Adipose tissue (tissue), 3 donors: ENCODE data around the gene FOXK2. TPM values are rescaled to one million over a fixed set of nuclear protein-coding genes. Genes with fewer than 3 reads are reported as not detected.

Source experiments
- H3K27ac ChIP-seq: one replicate; pipeline ENCODE4 v1.5.1; 2013; ENCODE audit warnings: low read depth, low read length
- WGBS, 3 donors: extraction: QIAGEN DNeasy Blood & Tissue Kit; methylation state at CpG; one replicate each; pipeline ENCODE4 v1.1.7; 2013; 5-methylcytosine and 5-hydroxymethylcytosine counted together
- polyA plus RNA-seq, 3 donors: library from polyadenylated mRNA; stranded (reverse); fragments of 200-250 nt; gene quantifications; one replicate each; pipeline ENCODE4 v1.2.3, GENCODE V29; 2013
- donor health status: healthy with polysubstance abuse.
- donor health status: Bipolar disorder and iron deficiency.
- donor health status: healthy.

FOXK2 gene
- polyA plus RNA-seq, 3 donors, result 11.3 to 22.0 (median 16.0) TPM

DNA sequence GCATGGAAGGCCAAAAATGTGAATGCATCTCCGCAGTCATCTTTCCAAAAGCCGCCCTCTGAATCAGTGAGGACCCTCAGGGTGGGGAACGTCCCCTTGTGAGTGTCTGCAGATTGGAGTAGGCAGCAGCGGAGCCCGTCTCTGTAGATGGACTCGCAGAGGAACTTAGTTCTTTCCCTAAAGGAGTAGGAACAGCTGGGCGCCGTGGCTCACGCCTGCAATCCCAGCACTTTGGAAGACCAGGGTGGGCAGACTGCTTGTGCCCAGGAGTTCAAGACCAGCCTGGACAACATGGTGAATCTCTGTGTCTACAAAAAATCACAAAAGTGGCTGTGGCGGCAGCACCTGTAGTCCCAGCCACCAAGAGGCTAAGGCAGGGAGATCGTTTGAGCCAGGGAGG, 75.0 kb downstream of the FOXK2 start:
- H3K27ac ChIP-seq, result no peak overlapping the region
- WGBS, 3 donors, result 95 to 96% (median 95%) methylated on average over 11 of the region's 11 CpGs

DNA sequence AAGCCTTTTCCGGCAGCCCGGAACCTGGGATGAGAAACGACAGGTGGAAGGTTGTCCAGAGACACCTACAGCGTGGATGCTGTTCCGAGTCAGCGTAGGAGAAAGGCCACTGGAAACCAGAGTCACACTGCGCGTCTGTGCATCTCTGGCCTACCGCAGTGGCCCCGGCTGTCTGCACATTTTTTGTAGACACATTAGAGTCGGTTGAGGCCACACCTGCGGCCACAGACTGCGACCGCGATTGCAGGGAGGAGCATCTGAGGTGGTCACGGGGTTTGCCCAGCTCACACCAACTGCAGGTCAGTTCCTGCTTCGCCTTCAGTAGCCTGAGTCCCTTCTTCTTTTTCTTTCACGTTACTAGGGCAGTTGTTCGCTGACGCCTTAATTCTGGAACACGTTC, 76.4 kb downstream of the FOXK2 start:
- WGBS, 3 donors, result 92 to 94% (median 93%) methylated on average over 21 of the region's 21 CpGs
- no peak overlapping the region for H3K27ac ChIP-seq

DNA sequence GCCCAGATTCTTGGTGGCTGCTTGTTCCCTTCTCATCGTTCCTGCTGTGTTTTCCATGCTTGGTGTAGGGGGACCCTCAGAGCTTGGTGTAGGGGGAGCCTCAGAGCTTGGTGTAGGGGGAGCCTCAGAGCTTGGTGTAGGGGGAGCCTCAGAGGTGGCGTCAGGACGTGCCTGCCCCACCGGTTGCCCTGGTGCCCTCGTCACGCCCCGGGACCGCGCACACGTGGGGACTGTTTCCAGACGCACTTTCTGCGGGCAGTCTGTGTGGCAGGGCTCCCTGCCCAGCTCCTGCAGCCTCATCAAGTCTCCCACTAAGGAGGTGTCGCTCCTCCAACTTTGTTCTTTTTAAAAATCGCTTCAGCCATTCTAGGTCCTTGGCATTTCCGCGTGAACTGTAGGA, 76.8 kb downstream of the FOXK2 start:
- WGBS, 3 donors, result 88 to 90% (median 88%) methylated on average over 16 of the region's 16 CpGs
- no peak overlapping the region for H3K27ac ChIP-seq

DNA sequence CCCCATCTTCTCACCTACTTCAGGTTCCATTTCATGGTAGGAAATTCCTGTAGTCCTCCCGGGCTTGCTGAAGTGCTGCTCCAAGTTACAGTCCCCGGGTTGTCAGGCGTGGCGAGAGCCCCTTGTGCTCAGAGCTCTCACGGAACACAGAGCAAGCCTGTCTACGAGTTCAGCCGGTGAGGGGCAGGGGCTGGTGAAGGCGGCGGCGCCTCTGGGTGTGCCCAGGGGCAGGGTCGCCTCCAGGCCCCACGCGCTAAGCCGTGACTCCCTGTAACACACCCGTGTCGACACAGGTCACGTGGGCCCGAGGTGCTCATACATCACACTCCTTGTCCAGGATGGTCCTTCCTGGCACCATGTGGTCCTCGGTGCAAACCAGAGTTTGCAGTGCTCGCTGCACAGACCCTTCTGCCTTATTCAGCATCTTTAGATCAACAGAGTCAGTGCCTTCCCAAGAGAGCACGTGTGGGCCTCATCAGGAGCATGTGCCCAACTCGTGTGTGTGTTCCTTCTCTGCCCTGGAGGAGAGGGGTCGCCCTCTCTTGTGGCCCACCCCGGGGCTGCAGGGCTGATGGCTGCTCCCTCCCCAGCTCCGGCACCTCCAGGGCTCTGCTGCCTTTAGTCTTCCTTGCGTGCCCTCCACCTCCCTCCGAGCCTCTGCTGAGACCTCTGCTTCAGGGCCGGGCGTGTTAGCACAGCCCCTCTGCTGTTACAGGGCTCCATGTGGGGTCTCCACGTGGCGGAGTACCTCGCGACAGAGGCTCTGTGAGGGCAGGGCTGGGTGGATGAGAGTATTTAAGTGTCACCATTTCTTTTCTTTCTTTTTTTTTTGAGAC, 77.5 kb downstream of the FOXK2 start:
- 91% methylated on average over 33 of the region's 33 CpGs for WGBS, 3 donors
- H3K27ac ChIP-seq, result no peak overlapping the region

DNA sequence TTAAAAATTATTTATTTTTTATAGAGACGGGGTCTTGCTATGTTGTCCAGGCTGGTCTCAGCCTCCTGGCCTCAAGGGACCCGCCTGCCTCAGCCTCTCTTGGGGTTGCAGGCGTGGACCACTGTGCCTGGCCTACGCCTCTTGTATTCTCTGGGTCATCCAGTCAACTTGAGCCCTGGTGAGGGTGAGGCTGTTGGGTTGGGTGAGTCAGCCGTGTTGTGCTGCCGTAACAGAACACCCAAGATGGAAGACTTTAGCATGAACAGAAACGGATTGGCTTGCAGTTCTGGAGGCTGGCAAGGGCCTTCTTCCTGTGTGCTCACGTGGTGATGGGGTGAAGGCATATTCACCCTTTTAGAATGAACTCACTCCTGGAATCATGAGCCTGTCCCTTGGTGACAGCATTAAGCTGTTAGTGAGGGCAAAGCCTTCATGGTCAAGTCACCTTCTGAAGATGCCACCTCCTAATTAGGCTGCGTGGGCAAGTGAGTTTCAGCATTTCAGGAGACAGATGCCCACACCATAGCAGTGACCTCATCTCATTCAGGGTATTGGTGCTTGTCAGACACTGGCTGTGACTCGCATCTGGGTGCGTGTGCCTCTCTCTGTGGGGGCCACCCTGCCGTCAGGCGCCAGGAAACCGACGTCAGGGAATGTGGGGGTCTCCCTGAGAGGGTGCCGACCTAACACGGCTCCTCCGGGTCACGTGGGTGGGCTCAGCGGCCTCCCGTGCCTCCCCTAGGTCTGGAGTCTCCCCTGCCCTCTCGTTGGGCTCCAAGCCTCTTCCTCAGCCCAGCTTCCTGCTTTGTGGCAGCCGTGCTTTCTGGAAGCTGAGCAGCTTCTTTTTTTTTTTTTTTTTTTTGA, 79.0 kb downstream of the FOXK2 start:
- WGBS, 3 donors, result 75 to 82% (median 78%) methylated on average over 21 to 23 of the region's 23 CpGs
- no peak overlapping the region for H3K27ac ChIP-seq

DNA sequence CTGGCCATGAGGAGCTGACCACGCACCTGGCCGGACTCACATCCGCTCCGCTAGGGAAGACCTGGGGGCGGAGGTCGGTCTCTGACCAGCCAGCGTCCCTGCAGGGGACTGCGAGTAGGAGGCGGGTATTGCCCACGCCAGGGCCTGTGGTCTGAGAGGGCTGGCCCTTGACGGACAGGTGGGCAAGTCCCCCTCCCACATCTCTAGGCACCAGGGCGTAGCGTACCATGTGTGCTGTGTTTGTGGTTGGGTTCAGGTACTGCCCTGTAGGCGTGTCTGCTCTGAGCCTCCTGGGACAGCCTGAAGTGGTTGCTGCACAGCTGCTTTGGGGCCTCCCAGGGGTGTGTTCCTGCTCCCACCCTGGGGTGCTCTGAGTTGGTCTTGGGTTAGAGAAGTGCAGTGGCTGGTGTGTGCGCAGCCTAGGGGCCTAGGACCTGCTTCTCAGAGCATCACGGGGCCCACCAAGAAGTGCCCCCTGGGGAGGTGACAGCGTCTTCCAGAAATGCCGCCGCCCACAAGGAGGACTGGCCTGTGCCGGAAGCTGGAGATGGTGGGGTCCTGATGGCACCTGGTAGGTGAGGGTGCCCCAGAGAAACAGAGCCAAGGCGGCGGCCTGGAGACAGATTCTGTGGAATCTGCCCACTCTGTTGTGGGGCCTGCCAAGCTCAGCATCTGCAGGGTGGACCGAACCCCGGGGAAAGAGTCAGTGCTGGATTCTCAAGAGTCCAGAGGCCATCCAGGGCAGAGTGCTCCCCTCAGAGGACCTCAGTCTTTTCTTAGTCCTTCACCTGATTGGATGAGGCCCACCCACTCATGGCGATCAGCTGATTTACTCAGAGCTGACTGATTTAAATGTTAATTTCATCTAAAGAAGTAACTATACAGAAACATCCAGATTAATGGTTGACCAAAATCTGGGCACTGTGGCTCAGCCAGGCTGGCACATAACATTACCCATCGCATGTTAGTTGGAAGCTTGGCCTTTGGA, 80.4 kb downstream of the FOXK2 start:
- no peak overlapping the region for H3K27ac ChIP-seq
- 92 to 95% (median 94%) methylated on average over 26 of the region's 26 CpGs for WGBS, 3 donors

DNA sequence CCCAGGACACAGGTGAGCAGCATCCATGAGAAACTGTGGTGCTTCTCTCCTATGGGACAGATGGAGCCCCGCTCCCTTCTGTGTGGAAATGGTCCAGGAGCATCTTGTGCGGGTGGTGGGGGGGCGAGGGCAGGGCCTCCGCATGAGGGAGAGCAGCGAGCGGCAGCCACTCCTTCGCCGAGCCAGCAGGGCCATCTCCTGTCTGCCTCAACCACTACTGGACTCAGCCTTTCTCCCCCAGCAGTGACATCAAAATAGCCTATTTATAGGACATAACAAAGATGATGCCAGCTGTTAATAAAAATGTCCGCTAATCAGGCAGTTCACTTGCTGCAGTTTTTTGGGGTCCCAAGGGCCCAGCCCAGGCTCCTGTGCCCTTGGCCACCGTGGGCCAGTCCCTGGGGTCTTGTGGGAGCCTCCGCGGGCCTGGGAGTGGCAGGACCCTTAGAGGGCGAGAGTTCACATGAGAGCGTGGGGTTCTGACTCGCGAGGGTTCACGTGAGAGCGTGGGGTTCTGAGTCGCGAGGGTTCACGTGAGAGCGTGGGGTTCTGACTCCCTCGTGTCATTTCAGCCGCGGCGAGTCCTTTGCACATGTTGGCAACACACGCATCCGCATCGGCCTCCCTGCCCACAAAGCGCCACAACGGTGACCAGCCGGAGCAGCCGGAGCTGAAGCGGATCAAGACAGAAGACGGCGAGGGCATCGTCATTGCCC, 81.4 kb downstream of the FOXK2 start:
- no peak overlapping the region for H3K27ac ChIP-seq
- 96 to 98% (median 97%) methylated on average over 37 of the region's 37 CpGs for WGBS, 3 donors

DNA sequence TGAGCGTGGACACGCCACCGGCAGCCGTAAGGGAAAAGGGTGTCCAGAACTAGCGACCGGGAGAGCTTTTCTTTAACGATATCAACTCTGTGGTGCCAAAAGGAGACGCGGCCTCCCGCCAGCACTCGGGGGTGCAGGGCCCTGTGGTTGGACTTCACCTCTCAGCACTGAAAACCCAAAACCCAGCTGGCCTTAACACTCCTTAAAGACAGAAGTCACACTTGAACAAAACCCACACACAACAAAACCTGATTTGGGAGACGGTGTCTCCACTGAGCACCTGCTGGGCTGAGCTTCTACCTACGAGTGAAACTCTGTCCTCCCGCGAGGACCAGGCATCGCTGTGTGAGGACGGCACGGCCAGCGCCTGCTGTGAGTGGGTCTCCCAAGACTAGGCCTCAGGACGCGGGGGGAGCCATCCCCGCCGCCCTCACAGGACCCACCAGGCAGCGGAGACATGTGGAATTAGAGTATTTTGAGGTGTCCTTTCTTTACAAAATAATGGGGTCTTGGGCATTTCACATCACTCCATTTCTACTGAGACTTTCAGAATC, 82.0 kb downstream of the FOXK2 start:
- no peak overlapping the region for H3K27ac ChIP-seq
- WGBS, 3 donors, result 93 to 97% (median 96%) methylated on average over 24 of the region's 24 CpGs

DNA sequence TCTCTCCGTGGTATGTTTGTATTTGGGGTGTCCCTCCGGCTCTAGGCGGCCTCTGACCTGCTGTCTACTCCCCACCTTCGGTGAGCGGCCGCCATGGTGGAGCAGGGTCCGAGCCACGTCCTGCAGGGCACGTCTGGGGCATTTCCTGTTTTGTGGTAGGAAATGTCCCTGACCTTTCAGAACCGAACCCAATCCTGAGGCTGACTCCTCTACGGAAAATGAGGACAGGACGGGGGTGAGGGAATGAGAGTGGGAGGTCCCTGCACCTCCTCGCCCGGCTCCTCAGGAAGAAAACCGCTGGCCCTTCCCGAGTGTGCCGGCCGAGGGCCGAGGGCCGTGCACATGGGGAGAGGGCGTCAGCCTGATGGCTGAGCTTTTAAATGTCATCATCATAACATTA, 83.0 kb downstream of the FOXK2 start:
- H3K27ac ChIP-seq, result no peak overlapping the region
- WGBS, 3 donors, result 71 to 81% (median 72%) methylated on average over 21 of the region's 21 CpGs

DNA sequence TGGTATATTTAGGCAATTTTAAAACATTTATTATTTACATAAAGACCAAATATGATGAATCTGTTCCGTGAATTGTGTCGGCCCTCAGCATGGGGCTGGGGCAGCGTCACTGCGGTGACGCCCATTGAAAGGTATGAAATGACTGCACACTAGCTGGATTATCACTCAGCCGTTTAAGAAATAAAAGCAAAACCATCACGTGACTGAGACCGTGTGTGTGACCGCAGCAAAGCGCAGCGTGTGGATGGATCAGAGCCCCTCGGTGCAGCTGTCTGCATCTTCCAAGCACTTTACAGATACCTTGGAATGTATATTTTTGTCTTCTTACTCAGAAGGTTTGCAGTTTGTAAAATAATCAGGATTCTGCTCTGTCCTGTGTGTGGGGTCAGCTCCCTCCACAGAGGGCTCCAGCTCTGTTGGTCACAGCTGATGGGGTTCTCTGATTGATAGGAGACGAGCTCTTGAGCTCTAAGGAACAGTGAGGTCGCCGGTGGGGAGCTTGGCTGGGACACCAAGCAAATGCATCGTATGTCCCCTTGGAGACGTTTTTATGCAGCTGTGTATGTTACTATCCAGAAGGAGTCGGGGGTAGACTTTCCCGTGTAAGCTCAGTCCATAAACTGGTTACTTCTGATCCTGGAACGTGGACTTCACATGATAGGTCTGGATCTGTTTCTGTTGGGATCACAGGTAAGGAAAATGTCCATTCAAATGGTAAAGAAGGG, 83.6 kb downstream of the FOXK2 start:
- 78 to 86% (median 85%) methylated on average over 20 of the region's 20 CpGs for whole genome bisulfite sequencing, 3 donors

DNA sequence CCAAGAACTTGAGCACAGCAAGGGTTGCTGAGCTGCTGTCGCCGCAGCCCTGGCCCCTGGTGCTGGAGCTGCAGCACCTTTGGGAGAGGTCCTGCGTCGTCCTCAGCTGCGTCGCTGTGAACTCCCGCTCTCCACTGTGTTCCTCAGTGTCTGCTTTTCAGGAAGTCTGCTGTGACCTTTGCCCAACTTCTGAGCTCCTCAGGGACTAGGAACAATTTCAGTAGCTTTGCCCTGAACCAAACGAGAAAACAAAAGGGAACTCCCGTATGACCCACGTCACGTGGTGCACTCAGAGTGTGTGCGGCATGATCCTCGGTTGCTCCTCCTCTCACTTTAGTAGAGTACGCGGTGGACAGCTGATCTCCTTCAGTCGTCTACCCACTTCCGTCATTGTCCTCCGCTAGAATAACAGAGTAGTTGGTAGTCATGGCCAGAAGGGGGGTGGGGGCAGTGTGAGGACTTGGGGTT, 84.5 kb downstream of the FOXK2 start:
- 37 to 66% (median 46%) methylated on average over 18 of the region's 18 CpGs for WGBS, 3 donors
- no peak overlapping the region for H3K27ac ChIP-seq

More for the DNA sequence above, 83.6 kb downstream of the FOXK2 start:
- H3K27ac ChIP-seq, result no peak overlapping the region

DNA sequence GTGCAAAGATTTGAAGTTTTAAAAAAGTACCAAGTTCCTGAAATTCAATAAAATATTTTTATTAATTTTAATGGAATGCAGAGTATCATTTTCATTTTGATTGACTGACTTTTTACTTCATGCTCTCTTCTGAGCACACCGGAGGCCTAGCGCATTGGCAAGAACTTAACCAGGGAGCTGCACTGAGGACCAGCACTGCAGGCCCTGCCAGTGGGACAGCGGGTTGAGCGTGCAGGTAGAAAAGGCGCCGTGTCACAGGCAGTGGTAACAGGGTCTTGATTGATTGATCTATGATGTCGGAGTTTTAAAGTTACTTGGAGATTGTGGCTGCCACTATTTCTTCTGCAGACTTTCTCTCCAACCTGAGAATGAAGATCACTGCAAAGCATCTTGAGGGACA, 85.0 kb downstream of the FOXK2 start:
- WGBS, 3 donors, result 92 to 96% (median 95%) methylated on average over 7 of the region's 7 CpGs
- no peak overlapping the region for H3K27ac ChIP-seq

DNA sequence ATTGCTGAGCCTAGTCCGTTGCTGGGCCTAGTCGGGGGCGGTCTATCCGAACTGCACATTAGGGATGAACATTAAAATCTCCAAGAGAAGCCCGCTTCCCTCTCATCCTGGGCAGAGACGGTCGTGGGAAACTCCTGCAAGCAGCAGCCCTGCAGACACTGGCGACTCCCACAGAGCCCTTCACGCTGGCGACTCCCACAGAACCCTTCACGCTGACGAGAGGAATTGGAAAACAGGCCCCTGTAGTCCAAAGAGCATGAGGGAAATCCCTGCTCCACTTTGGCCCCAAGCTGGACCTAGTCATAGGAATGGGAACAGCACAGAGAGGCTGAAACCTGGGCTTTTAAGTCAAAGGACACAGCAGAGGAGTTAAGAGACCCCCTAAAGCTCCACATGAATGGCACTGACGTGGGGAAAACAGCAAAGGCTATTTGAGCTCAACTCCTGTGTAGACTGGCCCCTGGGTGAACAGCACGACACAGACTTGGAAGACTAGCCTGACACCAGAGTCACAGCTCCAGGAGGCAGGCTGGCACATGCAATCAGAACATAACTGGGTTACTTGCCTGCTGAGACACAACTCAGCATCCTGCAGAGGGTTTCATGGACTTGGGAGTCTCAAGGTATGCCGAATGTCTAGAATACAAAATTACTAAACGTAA, 86.5 kb downstream of the FOXK2 start:
- no peak overlapping the region for H3K27ac ChIP-seq
- 78 to 84% (median 79%) methylated on average over 16 of the region's 16 CpGs for WGBS, 3 donors

DNA sequence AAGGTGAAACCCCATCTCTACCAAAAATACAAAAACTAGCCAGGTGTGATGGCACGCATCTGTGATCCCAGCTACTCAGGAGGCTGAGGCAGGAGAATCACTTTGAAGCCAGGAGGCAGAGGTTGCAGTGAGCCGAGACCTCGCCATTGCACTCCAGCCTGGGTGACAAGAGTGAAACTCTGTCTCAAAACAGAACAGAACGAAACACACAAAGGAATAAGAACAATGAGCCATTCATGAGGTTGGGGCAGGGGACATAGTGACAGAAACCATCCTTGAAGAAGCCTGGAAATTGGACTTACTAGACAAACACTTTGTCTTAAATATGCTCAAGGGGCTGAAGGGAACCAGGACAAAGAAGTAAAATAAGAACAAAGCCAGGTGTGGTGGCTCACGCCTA, 89.3 kb downstream of the FOXK2 start:
- H3K27ac ChIP-seq, result no peak overlapping the region
- 78 to 86% (median 84%) methylated on average over 5 of the region's 5 CpGs for WGBS, 3 donors

DNA sequence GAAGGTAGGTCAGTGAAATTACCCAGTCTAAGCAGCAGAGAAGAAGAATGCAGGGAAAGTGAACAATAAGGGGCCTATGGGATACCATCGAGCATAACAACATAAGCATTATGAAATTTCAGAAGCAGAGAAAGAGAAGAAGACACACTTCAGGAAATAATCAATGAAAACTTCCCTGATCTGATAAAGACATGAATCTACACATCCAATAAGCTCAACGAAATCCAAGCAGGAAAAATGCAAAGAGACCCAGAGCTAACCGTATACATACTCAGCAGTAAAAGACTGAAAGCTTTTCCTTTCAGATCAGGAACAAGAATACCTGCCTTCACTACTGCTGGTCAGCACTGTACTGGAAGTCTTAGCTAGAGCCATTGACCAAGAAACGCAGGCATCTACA, 90.1 kb downstream of the FOXK2 start:
- 87 to 95% (median 92%) methylated on average over 4 of the region's 4 CpGs for WGBS, 3 donors

More for the DNA sequence above, 90.1 kb downstream of the FOXK2 start:
- no peak overlapping the region for H3K27ac ChIP-seq
